NCI-H2029 (cell line): Measurements from ENCODE around the gene PLCB2.

Source experiments
- DNase-seq: peaks from one replicate; lab custom pipeline; 2025; lab: John Stamatoyannopoulos, UW

The PLCB2 gene

DNA sequence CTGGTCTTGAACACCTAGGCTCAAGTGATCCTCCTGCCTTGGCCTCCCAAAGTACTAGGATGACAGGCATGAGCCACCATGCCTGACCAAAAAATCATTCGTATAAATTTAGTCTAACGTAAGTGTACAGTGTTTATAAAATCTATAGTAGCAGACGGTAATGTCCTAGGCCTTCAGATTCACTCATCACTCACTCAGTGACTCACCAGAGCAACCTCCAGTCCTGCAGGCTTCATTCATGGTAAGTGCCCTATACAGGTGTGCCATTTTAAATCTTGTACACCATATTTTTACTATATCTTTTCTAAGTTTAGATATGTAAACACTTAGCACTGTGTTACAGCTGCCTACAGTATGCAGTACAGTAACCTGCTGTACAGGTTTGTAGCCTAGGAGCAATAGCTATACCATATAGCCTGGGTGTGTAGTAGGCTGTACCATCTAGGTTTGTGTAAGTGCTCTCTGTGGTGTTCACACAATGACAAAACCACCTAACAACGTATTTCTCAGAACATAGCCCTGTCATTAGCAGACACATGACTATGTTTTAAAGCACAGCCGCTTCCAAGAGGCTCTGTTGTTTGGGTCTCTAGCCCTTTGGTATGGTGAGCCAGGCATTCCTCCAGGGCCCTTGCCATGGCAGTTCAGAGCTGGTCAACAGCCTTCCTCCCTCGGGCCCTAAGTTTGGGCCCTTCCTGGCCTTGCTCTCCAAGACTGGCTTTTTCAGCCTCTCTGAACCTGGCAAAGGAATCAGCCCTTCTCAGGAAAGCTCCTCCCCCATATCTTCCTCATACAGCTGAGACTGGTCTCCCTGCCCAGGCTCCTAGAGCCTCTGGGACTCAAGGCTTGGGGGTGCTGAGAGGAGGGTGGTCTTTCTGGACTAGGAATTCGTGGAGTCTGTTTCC is 34.9 kb upstream of the PLCB2 start:
- DNase-seq = no peak

DNA sequence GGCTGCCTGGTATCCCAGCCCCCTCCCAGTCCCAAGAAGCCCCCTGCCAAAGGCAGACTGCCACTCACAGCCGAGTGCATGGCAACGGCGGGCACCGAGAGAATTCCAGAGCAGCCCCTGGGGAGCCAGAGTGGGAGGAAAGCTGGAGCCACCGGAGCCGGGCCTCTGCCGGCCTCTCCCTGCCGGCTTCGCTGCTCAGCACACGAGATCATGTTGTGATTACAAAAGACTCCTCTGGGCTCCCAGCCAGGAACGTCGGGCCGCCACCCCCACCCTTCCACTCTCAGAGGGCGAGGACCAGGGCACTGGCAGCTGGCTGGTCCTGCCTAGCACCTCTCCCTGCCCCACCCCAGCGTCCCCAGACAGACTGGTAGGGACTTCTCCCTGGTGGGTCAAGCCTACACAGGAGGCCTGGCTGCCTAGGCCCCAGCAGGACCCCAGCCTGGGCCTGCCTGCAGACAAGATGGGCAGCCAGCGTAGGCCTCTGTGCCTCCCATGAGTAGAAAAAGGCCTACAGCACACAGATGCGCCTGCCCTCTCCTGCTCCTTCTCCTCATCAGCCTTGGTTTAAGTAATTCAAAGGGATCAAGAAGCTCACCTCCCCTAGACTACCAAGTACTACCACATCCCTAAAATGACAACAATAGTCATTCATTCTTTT is 33.1 kb upstream of the PLCB2 start, which contains the start of gene CCDC9B:
TSS of gene CCDC9B (minus strand) at position 200 of the 661 bp plus-strand sequence. CDS start at position 80, 120 bp downstream.
- peak; percentile 64 for DNase-seq

DNA sequence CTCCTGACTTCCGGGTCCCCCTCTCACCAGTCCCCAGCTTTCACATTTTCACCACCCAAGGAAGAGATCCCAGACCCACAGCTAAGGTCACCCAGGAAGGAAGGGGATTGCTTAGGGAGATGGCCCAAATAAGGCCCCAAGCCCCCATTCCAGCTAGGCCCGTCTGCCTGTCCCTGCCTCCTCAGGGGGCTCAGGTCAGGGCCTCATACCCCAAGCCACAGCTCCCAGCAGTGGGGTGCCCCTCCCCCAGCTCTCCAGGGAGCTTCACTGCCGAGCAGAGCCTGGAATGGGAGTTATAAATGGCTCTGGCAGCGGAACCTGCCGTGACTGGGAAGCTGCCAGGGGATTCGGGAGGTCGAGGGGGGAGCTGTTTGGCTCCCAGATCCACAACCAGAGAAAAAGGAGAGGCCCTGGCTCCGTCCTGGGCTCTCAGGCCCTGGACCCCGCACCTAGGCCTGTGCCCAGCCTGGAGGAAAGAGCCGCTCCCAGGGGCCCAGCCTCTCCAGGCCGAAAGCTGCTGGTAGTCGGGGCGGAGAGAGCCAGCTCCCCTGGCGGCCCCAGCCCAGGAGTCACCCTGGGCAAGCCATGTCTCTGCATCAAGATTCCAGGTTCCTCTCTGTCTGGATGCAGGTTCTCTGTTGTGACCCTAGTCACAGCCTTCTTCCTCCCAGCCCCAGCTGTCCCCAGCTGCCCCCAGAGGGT is 32.5 kb upstream of the PLCB2 start:
- DNase-seq = no peak

DNA sequence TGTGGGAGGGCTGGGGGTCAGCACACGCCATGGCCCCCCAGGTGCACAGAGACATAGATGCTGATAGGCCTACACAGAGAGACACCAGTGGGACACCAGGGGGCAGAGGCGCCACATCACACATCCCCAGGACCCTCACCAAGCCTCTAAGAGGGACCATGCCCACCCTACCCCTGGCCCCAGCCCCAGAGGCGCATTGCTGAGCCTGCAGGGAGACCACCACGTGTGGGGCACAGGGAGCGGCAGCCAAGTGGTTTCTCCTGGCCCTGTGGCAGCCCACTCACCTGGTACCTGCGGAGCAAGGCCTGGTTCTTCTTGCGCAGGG is 31.8 kb upstream of the PLCB2 start:
- no peak for DNase-seq

DNA sequence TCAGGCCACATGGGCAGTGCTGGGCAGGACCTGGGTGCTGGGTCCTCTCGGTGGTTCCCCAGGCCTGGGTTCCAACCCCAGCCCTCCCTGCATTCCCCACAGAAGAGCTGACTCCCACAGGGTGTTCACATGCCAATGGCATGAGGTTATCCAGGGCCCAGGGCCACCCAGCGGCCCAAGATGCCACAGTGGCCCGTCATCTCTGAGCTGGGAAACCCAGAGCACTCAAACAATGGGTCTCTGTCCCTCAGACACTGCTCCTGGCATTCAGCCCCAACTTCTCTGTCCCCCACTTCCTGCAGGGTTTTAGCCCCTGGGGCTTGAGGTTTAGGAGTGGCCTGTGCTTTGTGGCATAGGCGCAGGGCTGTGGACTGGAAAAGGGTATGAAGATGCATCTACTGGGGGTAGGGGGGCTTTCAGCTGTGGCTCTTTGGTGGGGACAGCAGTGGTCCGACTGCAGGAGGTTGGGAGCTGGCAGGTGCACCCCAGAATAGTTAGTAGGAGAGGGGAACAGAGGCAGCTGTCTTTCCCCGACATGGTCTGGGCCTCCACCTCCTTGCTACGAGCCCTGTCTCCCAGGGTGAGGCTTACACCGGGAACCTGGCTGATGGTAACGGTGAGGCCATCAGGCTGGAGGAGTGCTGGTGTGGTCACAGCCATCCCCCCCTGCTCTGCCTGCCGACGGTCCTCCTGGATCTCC is 31.3 kb upstream of the PLCB2 start:
- no peak for DNase-seq

GRCh38 chr15:40338041-40338657 is 30.4 kb upstream of the PLCB2 start:
- peak; percentile 48 for DNase-seq

DNA sequence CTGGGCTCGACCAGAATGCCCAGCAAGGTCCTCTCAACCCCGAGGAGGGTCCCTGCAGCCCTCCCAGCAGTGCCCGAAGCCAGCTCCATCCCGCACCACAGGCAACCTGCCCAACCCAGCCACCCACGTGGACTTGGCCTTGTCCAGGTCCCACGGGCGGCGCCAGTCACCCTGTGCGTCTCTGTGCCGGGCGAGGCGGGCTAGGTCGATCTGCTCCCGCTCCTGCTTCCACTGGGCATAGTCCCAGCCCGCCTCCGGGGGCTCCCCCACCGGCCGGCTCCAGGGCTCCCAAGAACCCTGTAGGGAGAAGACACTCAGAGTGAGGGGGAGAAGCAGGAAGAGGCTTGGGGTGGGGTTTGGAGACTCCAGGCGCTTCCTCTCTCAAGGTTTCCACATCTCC is 29.9 kb upstream of the PLCB2 start:
- no peak for DNase-seq

GRCh38 chr15:40336744-40337122 is 29.0 kb upstream of the PLCB2 start:
- no peak for DNase-seq

DNA sequence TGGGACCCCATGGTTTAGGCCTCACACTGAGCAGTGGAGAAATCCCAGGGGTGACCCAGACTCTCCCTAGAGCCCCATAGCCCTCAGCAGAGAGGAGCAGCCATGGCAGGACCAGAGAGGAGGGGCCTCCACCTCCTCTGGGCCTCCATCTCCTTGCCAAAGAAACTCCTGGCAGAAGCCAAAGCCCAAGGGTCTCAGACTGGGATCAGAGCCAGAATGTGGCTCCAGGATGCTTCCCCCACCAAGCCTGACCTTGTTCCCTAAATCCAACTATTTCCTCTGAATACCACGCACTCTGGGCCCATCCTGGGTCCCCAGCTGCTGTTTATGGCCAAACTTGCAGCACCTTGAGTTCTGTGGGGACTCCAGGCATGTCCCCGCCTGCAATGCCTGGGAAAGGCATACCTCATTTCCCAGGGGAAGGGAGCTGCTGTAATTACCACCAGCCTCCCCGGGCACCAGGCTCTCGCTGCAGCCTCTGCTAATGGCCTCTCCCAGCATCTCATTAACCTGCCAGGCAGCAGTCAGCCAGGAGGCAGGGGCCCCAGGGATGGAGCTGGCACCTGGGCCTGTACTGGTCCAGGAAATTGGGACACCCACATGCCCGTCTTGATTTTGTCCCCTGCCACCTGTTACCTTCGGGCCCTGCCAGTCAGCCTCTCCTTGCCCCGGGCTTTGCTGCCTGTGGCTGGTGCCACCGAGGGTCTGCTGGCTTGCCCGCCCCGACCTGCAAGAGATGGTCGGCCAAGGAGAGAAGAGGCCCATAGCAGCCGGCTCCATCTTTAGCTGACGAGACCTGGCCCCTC is 28.4 kb upstream of the PLCB2 start:
- no peak for DNase-seq

DNA sequence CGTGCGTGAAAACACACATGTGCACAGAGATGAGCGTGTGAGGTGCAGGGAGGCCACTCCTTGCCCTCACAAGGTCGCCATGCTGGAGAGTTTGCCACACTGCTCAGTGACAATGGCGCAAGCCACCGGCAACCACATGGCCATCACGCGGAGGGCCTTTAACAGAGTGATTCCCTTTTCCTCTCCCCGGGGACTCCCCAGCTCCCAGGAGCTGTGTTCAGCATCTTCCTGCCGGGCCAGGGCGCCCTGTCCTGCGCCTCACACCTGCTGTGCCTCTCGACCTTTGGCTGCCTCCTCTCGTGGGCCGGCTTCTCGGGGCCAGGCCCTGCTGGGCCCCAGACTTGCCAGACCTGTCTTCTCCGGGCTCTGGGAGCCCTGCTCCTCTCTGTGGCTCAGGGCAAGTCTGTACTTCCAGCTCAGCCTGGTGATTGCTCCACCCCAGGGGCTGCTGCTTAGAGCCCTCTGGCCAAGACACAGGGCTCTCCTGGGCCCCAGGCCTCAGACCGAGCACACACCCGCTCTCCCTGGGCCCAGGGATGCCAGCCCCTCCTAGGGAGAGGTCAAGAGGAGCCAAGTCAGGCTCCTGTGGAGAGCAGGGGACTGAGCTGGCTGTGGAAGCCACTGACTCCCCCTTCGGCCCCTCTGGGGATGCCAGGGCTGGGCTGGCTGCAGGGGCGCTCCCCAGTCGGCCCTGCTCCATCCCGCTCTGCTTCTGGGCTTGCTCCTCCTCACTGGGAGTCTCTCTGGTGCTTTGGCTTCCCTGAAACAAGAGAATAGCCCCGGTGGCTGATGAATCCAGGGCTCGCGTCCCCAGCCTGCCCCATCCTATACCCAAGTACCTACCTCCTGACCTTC is 27.4 kb upstream of the PLCB2 start:
- no peak for DNase-seq

GRCh38 chr15:40334541-40334940 is 26.8 kb upstream of the PLCB2 start:
- no peak for DNase-seq

- no peak for DNase-seq
Measured at GRCh38 chr15:40333922-40334492, 26.3 kb upstream of the PLCB2 start.

GRCh38 chr15:40332113-40332781 is 24.5 kb upstream of the PLCB2 start:
- DNase-seq = no peak

DNA sequence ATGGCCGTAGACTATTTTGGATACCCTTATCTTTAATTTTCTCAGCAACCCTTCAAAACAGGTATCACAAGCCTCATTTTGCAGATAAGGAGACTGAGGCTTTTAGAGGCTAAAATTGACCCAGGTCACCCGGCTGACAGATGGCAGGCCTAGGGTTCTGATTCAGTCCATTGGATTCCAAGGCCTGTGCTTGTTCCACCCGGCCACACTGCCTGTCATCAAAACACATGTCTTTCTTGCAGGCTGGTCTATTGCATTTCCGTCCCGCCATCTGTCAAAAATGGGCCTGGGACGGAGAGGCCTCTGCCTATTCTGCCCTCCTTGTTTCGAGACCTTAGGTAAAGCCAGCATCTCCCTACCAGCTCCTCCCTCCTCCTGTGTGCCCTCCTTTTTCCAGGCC is 23.9 kb upstream of the PLCB2 start:
- no peak for DNase-seq

GRCh38 chr15:40331026-40331425 is 23.3 kb upstream of the PLCB2 start:
- DNase-seq = no peak

DNA sequence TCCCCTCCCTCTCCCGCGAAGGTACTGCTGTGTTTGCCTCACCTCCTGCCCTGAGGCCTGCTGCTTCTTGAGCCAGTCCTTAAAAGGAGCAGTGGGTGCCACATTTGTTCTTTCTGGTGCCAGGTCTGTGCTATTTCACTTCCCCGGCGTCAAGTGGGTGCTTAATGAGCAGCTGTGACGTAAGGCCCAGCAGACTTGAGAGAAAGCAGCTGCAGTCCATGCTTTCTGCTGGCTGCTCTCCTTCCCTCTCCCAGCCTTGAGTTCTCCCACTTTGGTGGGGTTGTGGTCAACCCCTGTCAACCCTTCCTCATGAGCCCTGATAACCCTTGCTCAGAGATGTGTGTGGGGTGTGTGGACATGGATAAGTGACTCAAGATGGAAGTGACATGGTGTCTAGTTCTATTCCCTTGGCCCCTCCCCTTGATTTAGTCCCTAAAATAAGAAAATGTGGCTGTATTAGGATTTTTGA is 22.7 kb upstream of the PLCB2 start:
- DNase-seq = peak; percentile 73

GRCh38 chr15:40329804-40330203 is 22.1 kb upstream of the PLCB2 start:
- DNase-seq = no peak

- no peak for DNase-seq
Measured at GRCh38 chr15:40328751-40329150, 21.0 kb upstream of the PLCB2 start.

DNA sequence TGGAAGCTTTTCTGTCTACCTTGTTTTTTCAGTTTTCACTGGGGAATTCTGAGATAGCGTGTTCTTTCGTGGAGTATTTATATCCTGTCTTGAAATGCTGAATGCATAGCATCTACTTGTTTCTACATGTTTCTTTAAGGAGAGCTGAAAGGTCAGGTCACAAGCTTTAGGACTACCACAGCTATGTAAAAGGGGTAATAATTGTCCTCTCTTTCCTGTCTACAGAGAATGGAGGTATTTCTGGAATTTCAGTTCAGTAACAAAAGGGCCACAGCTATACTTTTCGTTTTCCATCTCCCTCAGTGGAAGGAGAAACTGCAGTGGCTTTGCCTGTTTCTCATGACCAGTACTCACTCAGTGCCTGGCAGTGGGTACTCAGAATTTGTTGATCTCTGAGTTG is 20.4 kb upstream of the PLCB2 start:
- no peak for DNase-seq
